ENCODE measurements around the gene SH2D7.

GRCh38 chr15:78111788-78112187 is 19.4 kb downstream of the SH2D7 start:
- TF ChIP-seq CTCF (IDR thresholded peaks at IDR 0.05) (no peak), EZH2phosphoT487 (IDR thresholded peaks at IDR 0.05) (no peak)

Data from neural progenitor cell (in vitro differentiated cells).